Gastrocnemius medialis (tissue), 4 donors: Measurements from ENCODE around the gene CHRDL1. TPM values are rescaled to one million over a fixed set of nuclear protein-coding genes. Genes with fewer than 3 reads are reported as not detected.

ENCODE experiments used
- ATAC-seq, 2 donors: fragments of 150-250 bp; one replicate each; pipeline ENCODE4 v1.9.1; 2016
- DNase-seq, 2 donors: peaks; one replicate each; pipeline ENCODE4 v3.0.0-alpha.2; 2019
- H3K27ac ChIP-seq, 4 donors: fragments of 200-600 bp; sonication (generic); 1 replicate in 1 of 4; 2 replicates in 3 of 4; pipeline ENCODE4 v1.5.1; 2016 to 2018; ENCODE audit warnings: mild to moderate bottlenecking in 2 of 4, moderate library complexity in 1 of 4
- H3K27me3 ChIP-seq, 3 donors: fragments of 200-600 bp; sonication (generic) in 2 of 3; 1 replicate in 1 of 3; 2 replicates in 2 of 3; pipeline versions ENCODE4 v1.5.1 to v1.6.0; 2016 to 2019; ENCODE audit warnings: mild to moderate bottlenecking in 1 of 3, moderate library complexity in 1 of 3
- H3K36me3 ChIP-seq, 2 donors: fragments of 200-600 bp; sonication (generic) in 1 of 2; one replicate each; pipeline ENCODE4 v1.5.1; 2017 to 2018
- H3K4me1 ChIP-seq, 2 donors: fragments of 200-600 bp; sonication (generic) in 1 of 2; one replicate each; pipeline ENCODE4 v1.5.1; 2016 to 2017; ENCODE audit warnings: mild to moderate bottlenecking in 2 of 2
- H3K4me3 ChIP-seq, 4 donors: fragments of 200-600 bp; sonication (generic) in 3 of 4; 1 replicate in 1 of 4; 2 replicates in 3 of 4; pipeline ENCODE4 v1.5.1; 2016 to 2019; ENCODE audit warnings: mild to moderate bottlenecking in 2 of 4
- H3K9me3 ChIP-seq, 3 donors: fragments of 200-600 bp; sonication (generic) in 2 of 3; 1 replicate in 1 of 3; 2 replicates in 2 of 3; pipeline ENCODE4 v1.5.1; 2016 to 2019
- POLR2A ChIP-seq, 2 donors: fragments of 450-650 bp; IDR thresholded peaks; one replicate each; pipeline ENCODE4 v1.6.1; 2017; ENCODE audit warnings: antibody characterized with exemption in 2 of 2, mild to moderate bottlenecking in 2 of 2, moderate library complexity in 2 of 2
- in situ Hi-C, 4 donors: fragments of 200-750 bp; cut with MboI; loops; one replicate each; pipeline versions ENCODE4 v1.15.0 to v1.8.0; 2017; ENCODE audit warnings: low sequenced_read_pairs in 4 of 4
- intact Hi-C: fragments of 100-400 bp; cut with DNase I; formaldehyde crosslinking; loops from one replicate; pipeline ENCODE4 v1.15.1; 2023; ENCODE audit warnings: low total_unique reads
- total RNA-seq, 4 donors: library from RNA; depleted of rRNA; stranded (reverse); fragments of >200 nt; gene quantifications; one replicate each; pipeline versions ENCODE4 v1.1.0 to v1.2.3, GENCODE V29; 2016
- TF ChIP-seq, protein P1 (sequence below), 5 experiments: fragments of 450-650 bp in 3 of 5; fragments of 200-600 bp in 2 of 5; sonication (generic) in 2 of 5; IDR thresholded peaks in 4 of 5; conservative IDR thresholded peaks in 1 of 5; 1 replicate in 4 of 5; 2 replicates in 1 of 5; pipeline ENCODE4 v1.5.1; 2016 to 2019; ENCODE audit warnings: antibody characterized with exemption in 5 of 5, mild to moderate bottlenecking in 3 of 5, moderate library complexity in 3 of 5

The CHRDL1 gene
- total RNA-seq, 4 donors from 2014 or later = 2.7 to 5.5 (median 3.0) TPM

GRCh38 chrX:110684653-110685052 lies 111.0 kb downstream of the CHRDL1 start:
- no peak for TF ChIP-seq POLR2A (IDR thresholded peaks at IDR 0.05)
- TF ChIP-seq, protein P1, sequence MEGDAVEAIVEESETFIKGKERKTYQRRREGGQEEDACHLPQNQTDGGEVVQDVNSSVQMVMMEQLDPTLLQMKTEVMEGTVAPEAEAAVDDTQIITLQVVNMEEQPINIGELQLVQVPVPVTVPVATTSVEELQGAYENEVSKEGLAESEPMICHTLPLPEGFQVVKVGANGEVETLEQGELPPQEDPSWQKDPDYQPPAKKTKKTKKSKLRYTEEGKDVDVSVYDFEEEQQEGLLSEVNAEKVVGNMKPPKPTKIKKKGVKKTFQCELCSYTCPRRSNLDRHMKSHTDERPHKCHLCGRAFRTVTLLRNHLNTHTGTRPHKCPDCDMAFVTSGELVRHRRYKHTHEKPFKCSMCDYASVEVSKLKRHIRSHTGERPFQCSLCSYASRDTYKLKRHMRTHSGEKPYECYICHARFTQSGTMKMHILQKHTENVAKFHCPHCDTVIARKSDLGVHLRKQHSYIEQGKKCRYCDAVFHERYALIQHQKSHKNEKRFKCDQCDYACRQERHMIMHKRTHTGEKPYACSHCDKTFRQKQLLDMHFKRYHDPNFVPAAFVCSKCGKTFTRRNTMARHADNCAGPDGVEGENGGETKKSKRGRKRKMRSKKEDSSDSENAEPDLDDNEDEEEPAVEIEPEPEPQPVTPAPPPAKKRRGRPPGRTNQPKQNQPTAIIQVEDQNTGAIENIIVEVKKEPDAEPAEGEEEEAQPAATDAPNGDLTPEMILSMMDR (IDR thresholded peaks at IDR 0.05 in 4 of 5, conservative IDR thresholded peaks at IDR 0.05 in 1 of 5) = no peak
- Histone ChIP-seq H3K9me3 (no peaks in the 10 kb centered on the region), H3K27ac (no peak overlapping the region), H3K36me3 (no peaks in the 10 kb centered on the region), H3K4me1 (no peaks in the 10 kb centered on the region), H3K27me3 (peaks cover 0 to 6% (median 0%) of the 10 kb centered on the region in 3 donors), H3K4me3 (no peak overlapping the region)
- in situ Hi-C loops (no loop called here), intact Hi-C loops (no loop called here)
- ATAC-seq = no peak
- DNase-seq = no peak

GRCh38 chrX:110683925-110684324 lies 111.7 kb downstream of the CHRDL1 start:
- H3K4me3 ChIP-seq = no peak overlapping the region
- in situ Hi-C loops = no loop called here

GRCh38 chrX:110678591-110678990 lies 117.0 kb downstream of the CHRDL1 start:
- no peak for DNase-seq
- Histone ChIP-seq H3K4me1 (no peaks in the 10 kb centered on the region), H3K36me3 (no peaks in the 10 kb centered on the region), H3K27me3 (peaks cover 0 to 5% (median 0%) of the 10 kb centered on the region in 3 donors), H3K9me3 (no peaks in the 10 kb centered on the region), H3K27ac (no peak overlapping the region), H3K4me3 (no peak overlapping the region)
- no peak for TF ChIP-seq POLR2A (IDR thresholded peaks at IDR 0.05)
- TF ChIP-seq, protein P1 (IDR thresholded peaks at IDR 0.05 in 4 of 5, conservative IDR thresholded peaks at IDR 0.05 in 1 of 5) = no peak
- intact Hi-C loops = no loop called here
- in situ Hi-C loops = no loop called here
- ATAC-seq = no peak

More at GRCh38 chrX:110683925-110684324, 111.7 kb downstream of the CHRDL1 start:
- Histone ChIP-seq H3K27me3 (peaks cover 0 to 6% (median 0%) of the 10 kb centered on the region in 3 donors), H3K9me3 (no peaks in the 10 kb centered on the region), H3K4me1 (no peaks in the 10 kb centered on the region), H3K27ac (no peak overlapping the region), H3K36me3 (no peaks in the 10 kb centered on the region)
- intact Hi-C loops = no loop called here
- ATAC-seq (no peak), DNase-seq (no peak)
- TF ChIP-seq POLR2A (IDR thresholded peaks at IDR 0.05) = no peak
- TF ChIP-seq, protein P1 (IDR thresholded peaks at IDR 0.05 in 4 of 5, conservative IDR thresholded peaks at IDR 0.05 in 1 of 5) = no peak

DNA sequence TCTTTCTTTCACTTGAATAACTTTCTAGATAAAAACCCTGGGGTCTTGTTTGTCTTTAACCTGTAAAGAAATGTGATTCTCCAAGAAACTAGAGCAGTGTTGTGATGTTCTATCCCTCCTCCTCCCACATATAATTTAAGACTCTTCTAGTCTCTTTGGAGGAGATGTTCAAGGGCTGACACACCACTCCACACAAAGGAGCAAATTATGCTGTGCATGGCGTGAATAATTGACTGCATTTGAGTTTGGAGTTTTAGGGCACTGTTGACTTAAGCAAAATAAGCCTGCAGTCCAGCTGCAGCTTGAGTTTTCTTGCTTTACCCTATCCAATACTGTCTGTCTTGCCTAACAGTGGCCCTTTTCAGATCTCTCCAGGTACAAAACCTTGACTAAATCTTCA lies 119.7 kb downstream of the CHRDL1 start:
- in situ Hi-C loops (no loop called here), intact Hi-C loops (no loop called here)
- H3K36me3 ChIP-seq = no peaks in the 10 kb centered on the region

More for the DNA sequence above, 119.7 kb downstream of the CHRDL1 start:
- TF ChIP-seq POLR2A (IDR thresholded peaks at IDR 0.05) = no peak
- TF ChIP-seq, protein P1 (IDR thresholded peaks at IDR 0.05 in 4 of 5, conservative IDR thresholded peaks at IDR 0.05 in 1 of 5) = no peak
- Histone ChIP-seq H3K4me1 (no peaks in the 10 kb centered on the region), H3K27me3 (peaks cover 0 to 5% (median 0%) of the 10 kb centered on the region in 3 donors), H3K27ac (no peak overlapping the region), H3K4me3 (no peak overlapping the region), H3K9me3 (no peaks in the 10 kb centered on the region)
- DNase-seq = no peak
- ATAC-seq = no peak
